Mesenchymal stem cell (in vitro differentiated cells and primary cell): ENCODE measurements around the gene CLK2.

ENCODE experiments used
- DNase-seq: peaks from one replicate; pipeline ENCODE4 v3.0.0-alpha.2; 2013
- H2AFZ ChIP-seq: one replicate; pipeline ENCODE4 v1.6.1; 2013; ENCODE audit warnings: low read depth, mild to moderate bottlenecking, control low read depth, inconsistent platforms, low read length, moderate library complexity
- H2AK5ac ChIP-seq: 2 replicates; pipeline ENCODE4 v1.6.1; 2013; ENCODE audit warnings: low read length, moderate library complexity, mild to moderate bottlenecking, inconsistent platforms; ENCODE audit not compliant: severe bottlenecking
- H2BK120ac ChIP-seq: one replicate; pipeline ENCODE4 v1.6.1; 2013; ENCODE audit warnings: low read depth, mild to moderate bottlenecking, inconsistent platforms, low read length, moderate library complexity
- H2BK12ac ChIP-seq, 2 experiments: one replicate each; pipeline ENCODE4 v1.6.1; 2013; ENCODE audit warnings: inconsistent platforms in 2 of 2, low read length in 2 of 2, mild to moderate bottlenecking in 2 of 2, moderate library complexity in 2 of 2, control low read depth in 1 of 2
- H2BK15ac ChIP-seq: one replicate; pipeline ENCODE4 v1.6.1; 2013; ENCODE audit warnings: mild to moderate bottlenecking, low read depth, inconsistent platforms; ENCODE audit not compliant: poor library complexity, severe bottlenecking
- H2BK5ac ChIP-seq: 2 replicates; pipeline ENCODE4 v1.6.1; 2013; ENCODE audit warnings: low read depth, mild to moderate bottlenecking, low read length, control low read depth, inconsistent platforms; ENCODE audit not compliant: poor library complexity, severe bottlenecking
- H3K14ac ChIP-seq, 2 experiments: one replicate each; pipeline ENCODE4 v1.6.1; 2013; ENCODE audit warnings: inconsistent platforms in 2 of 2, low read length in 2 of 2, control low read depth in 1 of 2, mild to moderate bottlenecking in 1 of 2, moderate library complexity in 1 of 2
- H3K18ac ChIP-seq, 2 experiments: one replicate each; pipeline ENCODE4 v1.6.1; 2013; ENCODE audit warnings: inconsistent platforms in 2 of 2, low read length in 2 of 2, control low read depth in 1 of 2, low read depth in 1 of 2, mild to moderate bottlenecking in 1 of 2
- H3K23ac ChIP-seq, 2 experiments: one replicate each; pipeline ENCODE4 v1.6.1; 2013; ENCODE audit warnings: inconsistent platforms in 2 of 2, low read length in 2 of 2, mild to moderate bottlenecking in 2 of 2, moderate library complexity in 2 of 2, control low read depth in 1 of 2
- H3K27ac ChIP-seq: 2 replicates; pipeline ENCODE4 v1.5.1; 2013; ENCODE audit warnings: mild to moderate bottlenecking, moderate library complexity, low read length, control low read depth, inconsistent platforms; ENCODE audit not compliant: poor library complexity, severe bottlenecking
- H3K27me3 ChIP-seq, 2 experiments: 2 replicates each; pipeline versions ENCODE4 v1.6.1 to v1.7.0; 2013; ENCODE audit warnings: low read length in 2 of 2, mild to moderate bottlenecking in 2 of 2, moderate library complexity in 2 of 2, control low read depth in 1 of 2, inconsistent platforms in 1 of 2; ENCODE audit not compliant: control insufficient read depth in 1 of 2, insufficient read depth in 1 of 2
- H3K36me3 ChIP-seq, 2 experiments: 2 replicates each; pipeline versions ENCODE4 v1.6.1 to v1.7.0; 2013; ENCODE audit warnings: low read length in 2 of 2, control low read depth in 1 of 2, inconsistent platforms in 1 of 2, low read depth in 1 of 2, mild to moderate bottlenecking in 1 of 2; ENCODE audit not compliant: insufficient read depth in 2 of 2, control insufficient read depth in 1 of 2
- H3K4ac ChIP-seq, 2 experiments: one replicate each; pipeline ENCODE4 v1.6.1; 2013; ENCODE audit warnings: inconsistent platforms in 2 of 2, low read length in 2 of 2, mild to moderate bottlenecking in 2 of 2, moderate library complexity in 2 of 2, control low read depth in 1 of 2, low read depth in 1 of 2
- H3K4me1 ChIP-seq: 2 replicates; pipeline ENCODE4 v1.6.1; 2013; ENCODE audit warnings: low read depth, low read length, control low read depth; ENCODE audit not compliant: control insufficient read depth, insufficient read depth
- H3K4me2 ChIP-seq: 2 replicates; pipeline ENCODE4 v1.6.1; 2013; ENCODE audit warnings: low read length, mild to moderate bottlenecking, inconsistent platforms; ENCODE audit not compliant: poor library complexity, severe bottlenecking
- H3K4me3 ChIP-seq, 2 experiments: 2 replicates each; pipeline versions ENCODE4 v1.5.1 to v1.7.0; 2013; ENCODE audit warnings: low read length in 2 of 2, mild to moderate bottlenecking in 2 of 2, control low read depth in 1 of 2, low read depth in 1 of 2; ENCODE audit not compliant: insufficient read depth in 1 of 2
- H3K79me1 ChIP-seq: replicated peaks from 2 replicates; pipeline ENCODE4 v1.6.1; 2013; ENCODE audit warnings: mild to moderate bottlenecking, control low read depth, low read length, inconsistent platforms; ENCODE audit not compliant: poor library complexity, severe bottlenecking
- H3K9ac ChIP-seq: 2 replicates; pipeline ENCODE4 v1.7.0; 2013; ENCODE audit warnings: mild to moderate bottlenecking, low read length, moderate library complexity
- H3K9me3 ChIP-seq: 2 replicates; pipeline ENCODE4 v1.7.0; 2013; ENCODE audit warnings: mild to moderate bottlenecking, low read length; ENCODE audit not compliant: control insufficient read depth
- H4K8ac ChIP-seq: one replicate; pipeline ENCODE4 v1.6.1; 2013; ENCODE audit warnings: inconsistent platforms, mild to moderate bottlenecking, low read length, moderate library complexity
- H4K91ac ChIP-seq: one replicate; pipeline ENCODE4 v1.6.1; 2013; ENCODE audit warnings: mild to moderate bottlenecking, low read length, inconsistent platforms
- WGBS: methylation state at CpG from one replicate; pipeline ENCODE4 v1.1.7; 2013; ENCODE audit warnings: mixed read lengths; 5-methylcytosine and 5-hydroxymethylcytosine counted together

Gene CLK2

DNA sequence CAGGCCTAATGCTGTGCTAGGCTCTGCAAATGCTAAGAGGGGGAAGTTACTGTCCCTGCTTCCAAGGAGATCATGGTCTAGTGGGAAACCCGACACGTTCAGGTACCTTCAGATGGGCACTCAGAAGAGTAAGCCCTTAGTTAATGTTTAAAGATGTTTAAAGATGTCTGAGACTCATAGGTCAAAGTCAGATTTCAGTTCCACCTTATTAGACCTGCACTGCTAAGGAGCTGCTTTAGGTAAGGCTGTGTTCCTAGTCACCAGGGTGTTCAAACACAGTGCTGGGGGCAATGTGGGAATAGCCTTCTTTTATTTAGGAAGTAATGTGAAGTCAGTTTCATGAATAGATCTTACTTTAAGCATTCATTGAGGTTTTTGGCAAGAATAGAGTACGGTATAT lies 43.6 kb upstream of the CLK2 start:
- WGBS = 95% methylated on average over 2 of the region's 3 CpGs
- H3K4me2 ChIP-seq = no peak overlapping the region
- no peak for DNase-seq

DNA sequence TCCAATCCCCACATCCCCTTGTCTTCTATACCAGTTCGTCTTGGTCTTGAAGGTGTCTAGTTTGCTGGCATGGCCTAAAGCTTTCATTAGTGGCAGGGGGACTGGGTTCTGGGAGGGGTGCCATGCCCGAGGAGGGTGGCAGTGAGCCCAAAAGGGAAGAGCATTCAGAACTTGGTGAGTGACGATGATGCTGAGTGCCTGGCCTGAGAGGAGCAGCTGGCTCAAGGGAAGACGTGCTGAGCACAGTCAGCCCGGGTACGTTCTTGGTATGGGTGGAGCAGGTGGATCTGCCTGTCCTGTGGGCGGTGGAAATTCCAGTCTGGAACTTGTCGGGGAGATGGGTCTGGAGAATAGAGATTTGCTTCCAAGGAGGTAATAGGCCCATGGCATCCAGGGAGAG lies 40.0 kb upstream of the CLK2 start:
- Histone ChIP-seq H3K4me3 (no peak overlapping the region), H2BK5ac (no peak overlapping the region), H3K4ac (no peak overlapping the region), H3K79me1 (peaks cover 17% of the 10 kb centered on the region), H3K9me3 (no peaks in the 10 kb centered on the region), H3K4me2 (no peak overlapping the region), H2BK120ac (no peak overlapping the region), H3K27ac (no peak overlapping the region), H2AK5ac (no peak overlapping the region), H2BK15ac (no peak overlapping the region), H3K9ac (no peak overlapping the region), H3K27me3 (no peaks in the 10 kb centered on the region), H4K8ac (no peak overlapping the region), H3K18ac (no peak overlapping the region), H3K4me1 (peaks cover 9% of the 10 kb centered on the region), H3K14ac (no peak overlapping the region), H2BK12ac (no peak overlapping the region), H3K36me3 (peaks cover 31 to 68% of the 10 kb centered on the region in 2 experiments), H2AFZ (no peak overlapping the region), H3K23ac (no peak overlapping the region), H4K91ac (no peak overlapping the region)
- WGBS = 97% methylated on average over 8 of the region's 8 CpGs
- DNase-seq = no peak

More for the DNA sequence above, 43.6 kb upstream of the CLK2 start:
- Histone ChIP-seq H3K4ac (no peak overlapping the region), H2AFZ (no peak overlapping the region), H4K8ac (no peak overlapping the region), H3K36me3 (peaks cover 59 to 66% of the 10 kb centered on the region in 2 experiments), H4K91ac (no peak overlapping the region), H3K27ac (no peak overlapping the region), H2AK5ac (no peak overlapping the region), H3K4me1 (peaks cover 18% of the 10 kb centered on the region), H3K9ac (no peak overlapping the region), H2BK120ac (no peak overlapping the region), H3K18ac (no peak overlapping the region), H3K23ac (no peak overlapping the region), H2BK12ac (no peak overlapping the region), H3K9me3 (no peaks in the 10 kb centered on the region), H3K4me3 (no peak overlapping the region), H2BK5ac (no peak overlapping the region), H2BK15ac (no peak overlapping the region), H3K79me1 (peaks cover 35% of the 10 kb centered on the region), H3K14ac (no peak overlapping the region), H3K27me3 (no peaks in the 10 kb centered on the region)

DNA sequence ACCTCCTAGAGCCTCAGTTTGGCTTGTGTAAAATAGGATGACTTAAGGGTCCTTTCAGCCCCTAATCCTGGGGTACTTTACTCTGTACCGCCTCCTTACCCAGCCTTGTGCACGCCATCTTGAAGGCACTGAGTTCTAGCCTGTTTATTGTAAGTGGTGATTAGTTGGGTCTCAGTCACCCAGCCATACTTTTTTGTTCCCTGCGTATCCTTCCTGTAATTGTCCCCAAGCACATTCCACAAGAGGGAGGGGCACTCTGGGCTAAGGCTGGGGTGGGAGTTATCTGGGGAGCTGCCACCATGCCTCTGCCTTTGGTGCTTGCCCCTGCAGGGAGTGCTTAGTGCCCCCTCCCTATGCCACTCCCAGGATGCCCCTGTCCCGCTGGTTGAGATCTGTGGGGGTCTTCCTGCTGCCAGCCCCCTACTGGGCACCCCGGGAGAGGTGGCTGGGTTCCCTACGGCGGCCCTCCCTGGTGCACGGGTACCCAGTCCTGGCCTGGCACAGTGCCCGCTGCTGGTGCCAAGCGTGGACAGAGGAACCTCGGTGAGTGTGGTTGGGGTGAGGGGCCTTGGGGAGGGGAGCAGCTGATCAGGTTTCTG lies 36.2 kb upstream of the CLK2 start:
- Histone ChIP-seq H3K4ac (peak overlapping the region; percentile 69 to 96), H3K18ac (peak overlapping the region; percentile 78 to 92), H2BK5ac (no peak overlapping the region), H3K4me3 (peak overlapping the region; percentile 75 to 99), H3K36me3 (peaks cover 24 to 41% of the 10 kb centered on the region in 2 experiments), H3K4me1 (peaks cover 20% of the 10 kb centered on the region), H3K23ac (peak overlapping the region in 1 of 2 experiments; percentile 81), H3K9me3 (no peaks in the 10 kb centered on the region), H3K4me2 (peak overlapping the region; percentile 94), H4K8ac (no peak overlapping the region), H2AK5ac (peak overlapping the region; percentile 72), H3K79me1 (peaks cover 12% of the 10 kb centered on the region), H3K14ac (peak overlapping the region in 1 of 2 experiments; percentile 45), H2BK120ac (peak overlapping the region; percentile 68), H2AFZ (no peak overlapping the region), H3K27ac (peak overlapping the region; percentile 82), H4K91ac (peak overlapping the region; percentile 65), H2BK15ac (peak overlapping the region; percentile 86), H3K27me3 (no peaks in the 10 kb centered on the region), H2BK12ac (peak overlapping the region in 1 of 2 experiments; percentile 85), H3K9ac (peak overlapping the region; percentile 93)
- DNase-seq = peak; percentile 31
- WGBS = 54% methylated on average over 8 of the region's 11 CpGs

DNA sequence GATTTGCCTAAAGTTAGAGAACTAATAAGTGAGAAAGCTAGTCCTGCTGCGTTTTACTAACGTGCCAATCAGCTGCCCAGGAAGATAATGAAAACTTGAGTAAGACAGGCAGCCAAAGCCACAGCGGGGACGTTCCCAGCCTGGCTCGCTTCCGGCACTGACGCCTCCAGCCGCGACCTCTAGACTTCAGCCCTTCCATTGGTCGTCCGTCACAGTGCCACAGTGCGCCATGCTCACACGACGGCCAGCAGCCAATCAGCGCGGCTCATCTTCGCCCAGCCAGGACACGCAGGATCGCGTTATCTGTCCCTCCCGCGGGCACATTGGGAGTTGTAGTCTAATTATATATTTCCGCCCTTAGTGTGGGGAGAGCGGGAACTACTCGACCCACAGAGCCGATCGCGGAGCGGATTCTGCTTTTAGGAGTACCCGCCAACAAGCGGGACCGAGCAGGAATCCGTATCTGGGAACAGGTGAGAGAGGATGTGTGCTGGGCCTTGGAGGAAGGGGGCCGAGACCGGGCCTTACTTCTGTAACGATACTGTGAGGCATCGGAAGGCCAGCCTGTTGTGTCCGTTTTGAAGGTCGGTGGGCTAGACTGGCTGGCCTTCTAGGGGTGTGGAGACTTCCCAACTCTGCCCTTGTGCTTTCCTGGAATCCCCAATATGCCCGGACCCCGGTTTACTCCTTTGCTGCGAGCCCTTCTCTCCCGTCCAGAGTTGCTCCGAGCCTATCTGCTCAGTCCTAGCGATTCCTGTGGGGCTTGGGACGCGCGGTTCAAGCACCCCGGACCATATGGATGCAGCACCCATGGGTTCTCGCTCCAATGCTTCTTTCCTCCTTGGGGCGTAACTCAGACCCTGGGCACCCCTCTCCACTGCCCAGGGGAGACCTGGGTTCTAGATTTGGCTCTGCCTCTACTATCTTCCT lies 35.5 kb upstream of the CLK2 start, which contains the start of gene FDPS:
TSS of gene FDPS (plus strand) at position 374 of the 930 bp plus-strand sequence. CDS start 924 bp downstream, outside the sequence.
- Histone ChIP-seq H3K79me1 (peaks cover 12% of the 10 kb centered on the region), H3K36me3 (peaks cover 20 to 33% of the 10 kb centered on the region in 2 experiments), H3K14ac (peak within 1 kb of the TSS in 1 of 2 experiments; percentile 45), H2BK5ac (no peak within 1 kb of the TSS), H3K4ac (peak within 1 kb of the TSS; percentile 69 to 96), H3K27me3 (no peaks in the 10 kb centered on the region), H2BK15ac (peak within 1 kb of the TSS; percentile 86), H3K18ac (peak within 1 kb of the TSS; percentile 78 to 92), H3K4me1 (peaks cover 22% of the 10 kb centered on the region), H2AFZ (no peak within 1 kb of the TSS), H4K8ac (peak within 1 kb of the TSS; percentile 82), H3K27ac (peak within 1 kb of the TSS; percentile 89), H3K9ac (peak within 1 kb of the TSS; percentile 93), H2BK12ac (peak within 1 kb of the TSS in 1 of 2 experiments; percentile 85), H3K9me3 (no peaks in the 10 kb centered on the region), H4K91ac (peak within 1 kb of the TSS; percentile 79), H3K23ac (peak within 1 kb of the TSS in 1 of 2 experiments; percentile 81), H3K4me3 (peak within 1 kb of the TSS; percentile 75 to 99), H2BK120ac (peak within 1 kb of the TSS; percentile 68), H3K4me2 (peak within 1 kb of the TSS; percentile 94), H2AK5ac (peak within 1 kb of the TSS; percentile 72)
- peak; percentile 99 for DNase-seq
- WGBS = under 1% methylated on average over 49 of the region's 51 CpGs
